SK-N-SH (cell line): ENCODE data around the gene TP63.

Experiments
- EP300 ChIP-seq, 2 experiments: IDR thresholded peaks; 2 replicates each; pipeline versions ENCODE4 v1.4.0 to v1.6.1; 2012; ENCODE audit warnings: borderline replicate concordance in 1 of 2, low read depth in 1 of 2, low read length in 1 of 2
- EZH2phosphoT487 ChIP-seq: fragments of 200-600 bp; sonication (generic); IDR thresholded peaks from 2 replicates; pipeline ENCODE4 v1.6.1; 2017; ENCODE audit warnings: low read depth, mixed run types, mild to moderate bottlenecking, antibody characterized with exemption, moderate library complexity, borderline replicate concordance
- POLR2AphosphoS5 ChIP-seq: IDR thresholded peaks from 2 replicates; pipeline ENCODE4 v1.6.1; 2012; ENCODE audit warnings: low read depth, low read length
- YY1 ChIP-seq: IDR thresholded peaks from 2 replicates; pipeline ENCODE4 v1.4.0; 2012; ENCODE audit warnings: low read depth, mild to moderate bottlenecking
- TF ChIP-seq, protein P1 (sequence below): fragments of 200-600 bp; sonication (generic); IDR thresholded peaks from 2 replicates; pipeline ENCODE4 v1.6.1; 2017; ENCODE audit warnings: antibody characterized with exemption, mild to moderate bottlenecking, moderate library complexity

DNA sequence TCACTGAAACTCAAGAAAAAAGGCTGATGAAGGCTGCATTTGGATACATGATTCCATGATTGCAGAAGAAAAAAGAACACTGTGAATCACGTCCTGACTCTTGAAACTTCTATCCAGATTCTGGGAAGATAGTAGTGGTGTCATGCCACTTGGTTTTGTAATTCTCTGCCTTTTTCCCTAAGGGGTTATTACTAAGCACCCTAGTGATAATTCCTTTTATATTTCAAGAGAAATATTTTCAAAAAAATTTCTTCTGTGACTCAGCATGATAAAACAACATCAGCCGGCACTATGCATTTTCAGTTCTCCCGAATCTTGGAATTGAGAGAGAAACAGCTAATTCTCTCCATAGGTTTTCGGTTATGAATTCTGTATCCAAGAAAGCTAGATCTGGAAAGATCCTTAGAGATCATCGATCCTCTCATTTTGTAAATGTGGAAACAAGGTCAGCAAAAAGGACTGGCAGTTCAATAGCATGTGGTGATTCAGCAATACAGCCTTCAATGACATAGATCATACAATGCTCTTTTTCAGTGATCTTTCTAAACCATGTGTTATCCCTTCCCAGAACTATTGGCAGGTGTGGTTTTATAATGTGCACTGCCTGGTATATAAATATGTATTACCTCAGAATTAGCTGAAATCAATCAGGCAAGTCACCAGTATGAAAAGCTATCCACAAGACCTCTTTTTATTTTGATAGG, 42.6 kb upstream of the TP63 start:
- TF ChIP-seq, protein P1, sequence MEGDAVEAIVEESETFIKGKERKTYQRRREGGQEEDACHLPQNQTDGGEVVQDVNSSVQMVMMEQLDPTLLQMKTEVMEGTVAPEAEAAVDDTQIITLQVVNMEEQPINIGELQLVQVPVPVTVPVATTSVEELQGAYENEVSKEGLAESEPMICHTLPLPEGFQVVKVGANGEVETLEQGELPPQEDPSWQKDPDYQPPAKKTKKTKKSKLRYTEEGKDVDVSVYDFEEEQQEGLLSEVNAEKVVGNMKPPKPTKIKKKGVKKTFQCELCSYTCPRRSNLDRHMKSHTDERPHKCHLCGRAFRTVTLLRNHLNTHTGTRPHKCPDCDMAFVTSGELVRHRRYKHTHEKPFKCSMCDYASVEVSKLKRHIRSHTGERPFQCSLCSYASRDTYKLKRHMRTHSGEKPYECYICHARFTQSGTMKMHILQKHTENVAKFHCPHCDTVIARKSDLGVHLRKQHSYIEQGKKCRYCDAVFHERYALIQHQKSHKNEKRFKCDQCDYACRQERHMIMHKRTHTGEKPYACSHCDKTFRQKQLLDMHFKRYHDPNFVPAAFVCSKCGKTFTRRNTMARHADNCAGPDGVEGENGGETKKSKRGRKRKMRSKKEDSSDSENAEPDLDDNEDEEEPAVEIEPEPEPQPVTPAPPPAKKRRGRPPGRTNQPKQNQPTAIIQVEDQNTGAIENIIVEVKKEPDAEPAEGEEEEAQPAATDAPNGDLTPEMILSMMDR = no peak
- TF ChIP-seq EZH2phosphoT487 (no peak), POLR2AphosphoS5 (no peak), YY1 (no peak), EP300 (IDR thresholded peaks at IDR 0.05; ENCODE audit: borderline replicate concordance in 1 of 2, low read depth in 1 of 2, low read length in 1 of 2) (no peak)
